ENCODE results near the gene NCKAP5.

NCKAP5 gene

GRCh38 chr2:133204421-133204820 is 363.8 kb downstream of the NCKAP5 start:
- peak; percentile 4 for DNase-seq (ENCODE audit: low read depth)

GRCh38 chr2:133200684-133201421 is 367.4 kb downstream of the NCKAP5 start:
- DNase-seq (ENCODE audit: low read depth) = peak; percentile 91

DNA sequence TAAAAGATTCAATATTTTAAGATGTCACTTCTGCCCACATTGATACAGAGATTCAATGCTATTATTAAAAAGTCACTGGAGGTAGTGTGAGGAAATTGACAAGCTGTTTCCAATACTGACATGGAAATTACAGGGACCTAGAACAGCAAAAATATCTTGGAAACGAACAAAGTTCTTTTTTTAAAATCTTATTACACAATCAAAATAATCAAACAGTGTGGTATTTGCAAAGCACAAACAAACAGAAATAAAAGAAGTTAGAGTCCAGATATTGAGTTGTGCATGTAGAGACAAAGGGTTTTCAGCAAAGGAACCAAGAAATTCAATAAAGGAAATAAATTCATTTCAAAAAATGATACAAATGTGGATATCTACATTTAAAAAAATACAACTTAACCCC is 369.6 kb downstream of the NCKAP5 start:
- DNase-seq (ENCODE audit: low read depth) = no peak

GRCh38 chr2:133197156-133197555 is 371.1 kb downstream of the NCKAP5 start:
- DNase-seq (ENCODE audit: low read depth) = no peak

DNA sequence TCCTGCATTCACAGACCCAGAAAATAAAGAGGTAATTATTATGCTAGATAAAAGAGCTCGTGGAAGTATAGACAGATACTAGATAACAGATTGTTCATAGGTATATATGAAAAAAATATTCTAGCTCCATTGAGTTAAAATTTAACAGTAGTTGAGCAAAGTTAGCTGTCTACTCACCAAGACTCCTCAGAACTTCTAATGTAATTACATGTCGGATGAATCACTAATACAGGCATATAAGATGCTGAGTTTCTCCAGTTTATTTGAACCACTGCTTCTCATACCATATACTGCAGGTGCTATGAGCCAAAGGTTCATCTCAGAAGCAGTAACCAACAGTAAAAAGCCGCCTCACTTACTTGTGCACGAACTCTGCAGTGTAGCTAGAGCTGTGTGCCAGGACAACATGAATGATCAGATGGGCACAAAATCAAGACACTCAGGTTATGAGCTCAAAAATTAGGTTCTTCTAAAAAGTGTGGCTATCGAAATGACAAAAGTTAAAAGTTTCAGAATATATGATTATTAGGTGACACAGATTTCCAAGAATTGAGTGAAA is 373.4 kb downstream of the NCKAP5 start:
- no peak for DNase-seq (ENCODE audit: low read depth)

GRCh38 chr2:133194362-133194655 is 374.0 kb downstream of the NCKAP5 start:
- DNase-seq (ENCODE audit: low read depth) = no peak

DNA sequence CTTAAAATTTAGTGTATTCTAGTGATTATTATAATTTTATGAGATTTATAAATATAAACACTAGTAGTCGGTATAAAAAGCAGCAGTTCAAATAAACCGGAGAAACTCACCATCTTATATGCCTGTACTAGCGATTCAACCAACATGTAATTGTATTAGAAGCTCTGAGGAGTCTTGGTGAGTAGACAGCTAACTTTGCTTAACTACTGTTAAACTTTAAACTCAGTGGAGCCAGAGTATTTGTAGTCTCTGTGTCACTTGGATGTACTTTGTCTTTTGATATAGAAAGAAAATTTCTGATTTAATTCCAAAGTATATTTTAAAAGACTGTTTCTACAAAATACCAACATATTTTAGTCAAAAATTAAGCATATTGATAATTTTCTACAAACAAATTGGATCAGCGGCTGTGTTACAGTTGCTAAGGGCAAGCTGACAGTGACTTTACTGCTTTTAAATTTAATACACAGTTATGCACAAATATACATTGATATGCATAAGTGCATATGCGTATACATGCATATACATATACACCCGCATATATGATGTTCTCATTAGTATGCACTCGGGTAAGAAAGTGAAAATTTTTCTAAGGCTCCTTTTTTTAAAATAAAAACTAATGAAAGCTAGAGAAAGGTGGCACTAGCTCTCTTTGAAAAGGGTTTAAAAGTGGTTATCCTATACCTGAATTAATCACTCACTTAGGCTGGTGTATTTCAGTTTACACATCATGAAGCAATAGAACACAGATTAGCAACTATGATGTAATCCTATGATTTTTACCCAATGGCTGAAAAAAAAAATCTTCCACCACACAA is 374.5 kb downstream of the NCKAP5 start:
- DNase-seq (ENCODE audit: low read depth) = peak; percentile 1

DNA sequence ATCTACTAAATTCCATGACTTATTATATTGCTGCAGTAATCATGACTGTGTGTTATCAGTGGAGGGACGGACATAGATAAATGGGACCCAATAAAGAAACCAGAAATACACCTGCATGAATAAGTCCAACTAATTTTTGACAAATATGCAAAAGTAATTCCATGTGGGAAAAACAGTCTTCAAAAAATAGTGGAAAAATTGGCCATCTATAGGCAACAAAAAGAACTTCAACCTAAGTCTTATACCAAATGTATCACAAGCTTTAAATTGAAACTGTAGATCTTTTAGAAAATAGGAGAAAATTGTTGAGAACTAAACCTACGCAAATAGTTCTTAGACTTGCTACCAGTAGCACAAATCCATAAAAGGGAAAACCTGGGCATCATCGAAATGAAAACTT is 376.2 kb downstream of the NCKAP5 start:
- DNase-seq (ENCODE audit: low read depth) = no peak

- peak; percentile 57 for DNase-seq (ENCODE audit: low read depth)
Measured at GRCh38 chr2:133177196-133177595, 391.1 kb downstream of the NCKAP5 start.

GRCh38 chr2:133175926-133176325 is 392.3 kb downstream of the NCKAP5 start:
- DNase-seq (ENCODE audit: low read depth) = no peak

GRCh38 chr2:133173224-133173623 is 395.0 kb downstream of the NCKAP5 start:
- DNase-seq (ENCODE audit: low read depth) = no peak

DNA sequence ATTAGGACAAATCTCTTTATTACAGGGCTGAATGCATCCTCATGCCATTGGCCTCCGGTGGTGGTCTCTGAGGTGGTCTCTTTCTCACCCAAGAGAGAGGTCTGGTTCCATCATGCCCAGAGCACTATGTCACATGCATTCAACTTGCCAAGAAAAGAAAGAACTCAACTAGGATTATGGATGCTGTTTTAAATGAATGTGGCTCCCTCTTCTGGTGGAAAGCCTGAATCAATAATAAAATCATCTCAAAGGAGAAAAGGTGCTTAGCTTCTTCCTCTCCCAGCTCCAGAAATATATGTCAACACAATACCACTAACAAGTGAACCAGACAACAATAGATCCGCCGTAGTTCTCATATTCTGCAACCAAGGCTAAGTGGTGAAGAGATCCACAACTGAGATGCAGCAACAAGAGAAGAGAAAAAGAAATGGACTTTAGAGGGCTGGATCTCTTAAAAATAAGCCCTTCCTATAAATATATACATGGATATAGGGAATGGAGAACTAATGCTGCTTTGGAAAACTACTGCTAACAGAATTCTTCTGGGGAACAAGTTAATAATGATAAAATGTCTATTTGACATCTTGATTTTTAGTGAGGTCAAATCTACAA is 396.8 kb downstream of the NCKAP5 start:
- DNase-seq (ENCODE audit: low read depth) = peak; percentile 47

DNA sequence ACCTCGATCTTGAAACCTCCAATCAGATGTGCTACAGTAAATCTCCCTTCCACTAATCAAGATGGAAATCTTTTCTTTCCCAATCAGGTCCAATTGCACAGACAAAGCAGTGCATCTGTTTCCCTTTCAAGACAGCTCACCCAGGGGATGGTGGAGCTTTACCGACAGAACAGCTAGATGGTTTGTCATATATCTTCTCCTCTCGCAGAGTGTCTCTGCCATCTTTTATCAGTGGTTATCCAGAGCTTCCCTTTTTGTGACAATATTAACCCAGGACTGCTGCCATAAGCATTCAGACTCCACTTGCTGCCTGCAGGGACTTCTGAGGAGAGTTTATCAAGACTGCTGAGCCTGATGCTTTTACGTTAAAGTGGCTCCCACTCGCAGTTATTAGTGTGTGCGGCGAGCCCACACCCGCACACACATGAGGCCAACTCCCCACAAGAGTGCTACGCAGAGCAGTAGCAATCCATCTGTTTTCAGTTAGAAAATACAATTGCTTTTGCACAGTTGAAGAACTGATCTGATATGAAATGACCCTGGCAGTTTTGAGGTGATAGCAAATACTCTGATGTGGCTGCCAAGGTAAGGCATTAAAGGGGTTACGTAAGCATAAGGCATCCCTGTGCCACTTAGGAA is 398.9 kb downstream of the NCKAP5 start:
- DNase-seq (ENCODE audit: low read depth) = no peak

DNA sequence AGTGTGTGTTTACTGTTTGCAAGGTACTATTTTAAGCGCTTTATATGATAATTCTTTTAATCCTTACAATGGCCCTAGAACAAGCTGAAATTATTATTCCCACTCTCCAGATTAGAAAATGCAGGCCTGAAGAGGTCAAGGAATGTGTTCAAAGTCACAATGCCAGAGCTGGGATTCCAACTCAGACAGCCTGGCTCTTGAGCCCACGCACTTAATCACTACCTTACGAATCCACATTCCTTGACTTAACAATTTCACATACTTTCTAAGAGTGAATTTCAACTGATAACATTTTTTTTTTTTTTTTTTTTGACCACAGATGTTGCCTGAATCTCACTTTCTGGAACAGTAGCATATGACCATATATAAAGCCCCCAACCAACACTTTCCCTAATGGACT is 400.3 kb downstream of the NCKAP5 start:
- no peak for DNase-seq (ENCODE audit: low read depth)

DNA sequence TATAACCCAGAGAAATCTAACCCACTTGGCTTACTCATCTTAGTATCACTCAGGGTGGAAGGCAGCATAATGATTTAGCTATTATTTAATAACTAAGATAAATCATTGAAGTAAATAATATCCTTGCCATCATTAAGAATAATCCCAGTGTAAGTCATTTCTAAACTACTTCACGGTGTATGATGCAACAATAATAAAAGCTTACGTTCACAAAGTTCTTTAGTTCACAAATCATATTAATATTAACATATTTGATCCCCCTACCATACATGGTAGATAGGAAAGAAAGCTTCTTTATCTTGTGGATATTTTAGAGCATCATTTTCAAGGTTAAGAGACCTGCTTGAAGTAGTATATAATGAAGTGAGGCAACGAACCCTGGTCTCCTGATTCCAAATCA is 401.0 kb downstream of the NCKAP5 start:
- DNase-seq (ENCODE audit: low read depth) = no peak

DNA sequence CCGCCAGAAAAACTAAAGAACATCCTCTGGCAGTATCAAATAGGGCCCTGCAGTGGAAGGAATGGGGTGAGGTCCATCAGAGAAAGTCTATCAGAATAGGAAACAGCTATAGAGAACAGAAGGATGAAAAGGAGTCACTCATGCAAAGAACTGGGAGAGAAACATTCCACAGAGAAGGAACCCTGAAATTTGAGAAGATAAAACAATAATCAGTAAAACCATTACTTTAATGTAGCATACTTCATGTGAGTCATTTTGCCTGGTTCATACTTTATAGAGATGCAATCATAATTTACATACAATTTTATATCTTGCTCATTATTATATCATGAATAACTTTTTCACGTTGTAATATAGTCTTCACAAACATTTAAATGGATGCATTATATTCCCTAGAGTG is 402.2 kb downstream of the NCKAP5 start:
- no peak for DNase-seq (ENCODE audit: low read depth)

DNA sequence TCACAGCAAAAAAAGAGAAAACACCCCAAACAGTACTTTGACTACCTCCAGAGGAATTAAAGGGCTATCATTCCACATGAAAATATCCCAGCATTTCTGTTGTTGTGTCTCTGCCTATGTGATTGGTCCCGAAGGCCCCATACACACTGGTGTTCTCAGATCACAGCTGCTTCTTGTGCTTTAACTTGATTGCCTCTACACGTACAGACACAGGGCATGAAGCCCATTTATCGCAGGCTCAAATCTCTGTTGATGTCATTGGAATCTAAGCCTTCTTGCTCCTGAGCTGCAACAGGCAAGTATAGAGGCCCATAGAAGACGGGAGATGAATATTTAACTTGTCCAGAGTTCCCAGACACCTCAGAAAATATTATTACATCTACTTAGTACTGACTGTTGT is 405.2 kb downstream of the NCKAP5 start:
- no peak for DNase-seq (ENCODE audit: low read depth)

DNA sequence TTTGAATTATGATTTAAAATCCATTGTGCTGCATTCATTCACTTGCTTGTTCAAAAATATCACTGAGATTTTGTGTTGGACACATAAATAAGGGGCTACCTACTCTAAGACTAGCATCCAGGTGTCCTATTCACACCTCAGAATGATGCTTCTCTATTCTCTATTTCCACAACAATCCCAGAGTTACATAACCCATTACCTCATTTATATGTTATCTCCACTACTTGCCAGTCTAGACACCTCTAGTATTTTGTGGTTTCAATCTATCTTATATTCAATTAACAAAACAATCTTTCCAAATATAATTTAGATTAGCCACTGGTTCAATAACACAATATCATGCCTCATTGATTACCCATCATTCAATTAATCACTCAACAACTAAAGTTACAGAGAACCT is 409.8 kb downstream of the NCKAP5 start:
- no peak for DNase-seq (ENCODE audit: low read depth)

DNA sequence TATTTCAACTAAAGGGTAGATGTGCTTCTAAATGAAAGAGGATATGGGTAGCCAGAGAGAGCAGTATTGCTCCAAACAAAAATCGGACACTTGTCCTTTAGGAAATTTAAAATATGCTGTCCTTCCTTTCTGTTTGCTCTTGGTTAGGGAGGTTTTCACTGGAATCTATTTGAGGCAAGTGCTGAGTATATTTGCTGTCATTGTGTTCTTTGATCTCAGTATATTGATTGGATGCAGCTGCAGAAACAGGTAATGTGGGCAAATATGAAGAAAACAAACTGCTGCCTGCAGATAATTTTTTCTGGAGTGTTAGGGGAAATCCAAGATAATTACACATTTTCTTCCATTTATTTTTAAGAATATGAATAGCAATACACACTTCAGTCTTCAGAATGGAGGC is 410.2 kb downstream of the NCKAP5 start:
- DNase-seq (ENCODE audit: low read depth) = no peak

DNA sequence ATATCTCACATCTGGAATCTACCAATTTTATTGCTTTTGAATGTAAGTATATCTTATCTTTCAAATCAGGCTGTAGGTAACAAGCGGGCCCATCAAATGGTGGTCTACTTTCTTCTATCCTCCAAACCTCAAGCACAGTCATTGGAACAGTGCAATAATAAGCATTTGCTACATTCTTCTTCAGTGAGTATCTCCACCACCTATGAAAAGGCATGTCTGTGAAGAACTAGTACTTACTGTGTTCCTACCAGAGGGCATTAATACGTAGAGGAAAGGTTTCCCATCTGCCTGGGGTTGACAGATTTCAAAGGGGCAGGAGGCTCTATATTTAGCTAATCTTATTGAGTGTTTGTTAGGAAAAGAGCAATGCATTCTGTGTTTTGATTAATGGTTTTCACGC is 411.1 kb downstream of the NCKAP5 start:
- no peak for DNase-seq (ENCODE audit: low read depth)

DNA sequence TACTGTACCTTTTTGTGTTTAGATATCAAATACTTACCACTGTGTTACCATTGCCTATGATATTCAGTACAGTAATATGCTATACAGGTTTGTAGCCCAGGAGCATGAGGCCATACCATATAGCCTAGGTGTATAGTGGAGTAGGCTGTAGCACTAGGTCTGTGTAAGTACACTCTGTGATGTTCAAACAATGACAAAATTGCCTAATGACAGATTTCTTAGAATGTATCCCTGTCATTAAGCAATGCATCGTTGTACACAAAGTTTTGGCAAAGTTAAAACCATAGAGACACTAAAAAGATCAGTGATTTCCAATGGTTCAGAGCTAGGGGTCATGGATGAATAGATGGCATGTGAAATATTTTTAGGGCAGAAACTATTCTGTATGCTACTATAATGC is 415.5 kb downstream of the NCKAP5 start:
- no peak for DNase-seq (ENCODE audit: low read depth)

- DNase-seq (ENCODE audit: low read depth) = no peak
Measured at GRCh38 chr2:133148187-133148586, 420.1 kb downstream of the NCKAP5 start.

DNA sequence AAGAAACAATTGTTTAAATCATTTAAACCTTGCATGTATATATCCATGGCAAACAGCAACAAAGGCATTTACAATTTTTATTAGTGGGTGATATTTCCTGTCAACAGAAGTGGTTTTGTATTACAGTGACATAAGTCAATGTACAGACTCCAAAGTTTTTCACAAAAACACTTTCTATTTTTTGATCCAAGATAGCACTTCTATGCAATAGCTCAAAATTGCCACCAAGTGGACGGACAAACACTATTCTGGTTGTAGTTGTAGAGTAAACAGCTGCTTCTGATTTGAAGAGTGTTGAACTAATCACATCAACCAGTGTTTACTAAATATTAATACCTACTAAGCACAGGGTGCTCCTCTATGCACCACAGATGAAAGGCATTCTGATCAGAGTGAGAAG is 421.4 kb downstream of the NCKAP5 start:
- no peak for DNase-seq (ENCODE audit: low read depth)
